B cell (primary cell): ENCODE measurements around the gene RGS7.

Source experiments
- EZH2 ChIP-seq: IDR thresholded peaks from 2 replicates; pipeline ENCODE4 v1.6.1; 2012; ENCODE audit warnings: borderline replicate concordance, low read depth, mild to moderate bottlenecking, moderate library complexity, low read length; ENCODE audit not compliant: insufficient read depth, poor library complexity, severe bottlenecking
- TF ChIP-seq, protein P1 (sequence below): fragments of 200-600 bp; IDR thresholded peaks from one replicate; pipeline ENCODE4 v1.8.0; 2022; ENCODE audit warnings: antibody characterized with exemption, mild to moderate bottlenecking

DNA sequence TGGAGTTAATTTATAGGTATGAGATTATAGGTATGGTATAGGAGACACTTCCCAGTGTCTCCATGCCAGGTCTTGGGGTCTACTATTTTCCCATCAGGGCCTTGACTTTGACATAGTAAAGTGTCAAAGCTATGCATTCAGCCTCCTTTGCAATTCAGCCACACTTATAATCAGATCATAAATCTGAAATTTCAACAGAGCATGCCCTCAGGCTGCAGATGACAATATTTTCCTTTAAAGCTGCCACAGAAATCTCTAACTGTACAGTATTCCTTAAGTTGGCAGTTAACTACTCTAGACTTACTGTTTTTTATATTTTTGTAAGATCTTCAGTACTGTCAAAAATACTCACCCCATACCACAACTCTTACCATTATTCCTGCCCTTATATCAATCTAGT lies 30.2 kb upstream of the RGS7 start:
- TF ChIP-seq, protein P1, sequence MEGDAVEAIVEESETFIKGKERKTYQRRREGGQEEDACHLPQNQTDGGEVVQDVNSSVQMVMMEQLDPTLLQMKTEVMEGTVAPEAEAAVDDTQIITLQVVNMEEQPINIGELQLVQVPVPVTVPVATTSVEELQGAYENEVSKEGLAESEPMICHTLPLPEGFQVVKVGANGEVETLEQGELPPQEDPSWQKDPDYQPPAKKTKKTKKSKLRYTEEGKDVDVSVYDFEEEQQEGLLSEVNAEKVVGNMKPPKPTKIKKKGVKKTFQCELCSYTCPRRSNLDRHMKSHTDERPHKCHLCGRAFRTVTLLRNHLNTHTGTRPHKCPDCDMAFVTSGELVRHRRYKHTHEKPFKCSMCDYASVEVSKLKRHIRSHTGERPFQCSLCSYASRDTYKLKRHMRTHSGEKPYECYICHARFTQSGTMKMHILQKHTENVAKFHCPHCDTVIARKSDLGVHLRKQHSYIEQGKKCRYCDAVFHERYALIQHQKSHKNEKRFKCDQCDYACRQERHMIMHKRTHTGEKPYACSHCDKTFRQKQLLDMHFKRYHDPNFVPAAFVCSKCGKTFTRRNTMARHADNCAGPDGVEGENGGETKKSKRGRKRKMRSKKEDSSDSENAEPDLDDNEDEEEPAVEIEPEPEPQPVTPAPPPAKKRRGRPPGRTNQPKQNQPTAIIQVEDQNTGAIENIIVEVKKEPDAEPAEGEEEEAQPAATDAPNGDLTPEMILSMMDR, result no peak
- no peak for TF ChIP-seq EZH2
